VCaP (cell line): Measurements from ENCODE around the gene GPD2.

Experiments
- H3K27ac ChIP-seq: fragments of 450-650 bp; 2 replicates; pipeline ENCODE4 v1.5.1; 2017
- TF ChIP-seq, protein P1 (sequence below): fragments of 450-650 bp; conservative IDR thresholded peaks from 2 replicates; pipeline ENCODE4 v1.5.1; 2017; ENCODE audit warnings: mild to moderate bottlenecking, moderate library complexity

GPD2 gene

DNA sequence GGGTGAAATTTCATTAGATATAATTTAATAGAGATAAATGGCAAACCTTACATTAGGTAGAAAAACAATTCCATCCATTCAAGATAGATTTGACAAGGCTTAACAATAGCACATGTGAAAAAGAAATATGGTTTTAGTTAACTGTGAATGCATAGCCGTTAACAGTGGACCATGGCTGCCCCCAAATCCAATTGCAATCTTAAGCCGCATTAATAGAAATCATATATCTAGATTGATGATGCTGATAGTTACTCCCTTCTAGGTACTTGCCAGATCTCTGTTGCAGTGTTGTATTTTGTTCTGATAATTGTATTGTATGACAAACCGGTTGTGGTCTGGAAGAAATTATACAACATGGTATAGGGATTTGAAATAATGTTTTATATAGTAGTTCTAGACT is 139.8 kb downstream of the GPD2 start:
- TF ChIP-seq, protein P1, sequence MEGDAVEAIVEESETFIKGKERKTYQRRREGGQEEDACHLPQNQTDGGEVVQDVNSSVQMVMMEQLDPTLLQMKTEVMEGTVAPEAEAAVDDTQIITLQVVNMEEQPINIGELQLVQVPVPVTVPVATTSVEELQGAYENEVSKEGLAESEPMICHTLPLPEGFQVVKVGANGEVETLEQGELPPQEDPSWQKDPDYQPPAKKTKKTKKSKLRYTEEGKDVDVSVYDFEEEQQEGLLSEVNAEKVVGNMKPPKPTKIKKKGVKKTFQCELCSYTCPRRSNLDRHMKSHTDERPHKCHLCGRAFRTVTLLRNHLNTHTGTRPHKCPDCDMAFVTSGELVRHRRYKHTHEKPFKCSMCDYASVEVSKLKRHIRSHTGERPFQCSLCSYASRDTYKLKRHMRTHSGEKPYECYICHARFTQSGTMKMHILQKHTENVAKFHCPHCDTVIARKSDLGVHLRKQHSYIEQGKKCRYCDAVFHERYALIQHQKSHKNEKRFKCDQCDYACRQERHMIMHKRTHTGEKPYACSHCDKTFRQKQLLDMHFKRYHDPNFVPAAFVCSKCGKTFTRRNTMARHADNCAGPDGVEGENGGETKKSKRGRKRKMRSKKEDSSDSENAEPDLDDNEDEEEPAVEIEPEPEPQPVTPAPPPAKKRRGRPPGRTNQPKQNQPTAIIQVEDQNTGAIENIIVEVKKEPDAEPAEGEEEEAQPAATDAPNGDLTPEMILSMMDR = no peak
- no peak overlapping the region for H3K27ac ChIP-seq

DNA sequence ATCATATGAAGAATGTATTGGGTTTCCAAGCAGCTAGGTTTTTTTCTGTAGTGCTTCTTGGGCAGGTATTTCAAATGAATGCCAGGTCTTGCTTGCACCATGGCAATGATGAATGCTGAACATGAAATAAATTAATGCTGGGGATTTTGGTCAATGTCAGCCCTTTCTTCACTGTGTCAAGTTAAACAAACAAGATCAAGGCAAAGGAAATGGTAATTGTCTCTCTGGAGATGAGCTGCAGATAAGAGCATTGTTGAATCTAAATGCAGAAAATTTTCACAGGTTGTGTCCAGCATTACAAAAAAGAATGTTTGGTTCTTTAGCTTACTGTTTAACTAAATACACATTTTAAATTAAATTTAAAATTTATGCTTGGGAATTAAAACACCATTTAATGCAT is 144.3 kb downstream of the GPD2 start:
- H3K27ac ChIP-seq = no peak overlapping the region
- TF ChIP-seq, protein P1 = no peak

DNA sequence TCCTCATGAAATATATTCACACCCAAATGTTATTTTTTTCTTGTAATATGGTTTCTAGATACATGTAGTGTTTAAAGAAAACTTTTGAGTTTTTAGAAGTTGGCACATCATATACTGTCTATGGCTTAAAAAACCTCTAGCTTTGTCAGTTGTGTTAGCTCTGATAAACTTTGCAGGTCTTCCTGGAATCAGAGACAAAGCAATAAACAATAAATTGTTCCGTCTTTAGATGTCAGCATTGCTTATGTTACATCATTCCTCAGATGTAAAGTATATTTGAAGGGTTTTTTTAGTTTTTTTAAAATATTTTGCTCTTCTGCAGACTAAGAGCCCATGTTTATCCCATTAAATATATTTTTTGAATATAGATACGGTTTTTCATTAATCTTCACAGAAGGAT is 145.1 kb downstream of the GPD2 start:
- TF ChIP-seq, protein P1 = no peak
- H3K27ac ChIP-seq = no peak overlapping the region

DNA sequence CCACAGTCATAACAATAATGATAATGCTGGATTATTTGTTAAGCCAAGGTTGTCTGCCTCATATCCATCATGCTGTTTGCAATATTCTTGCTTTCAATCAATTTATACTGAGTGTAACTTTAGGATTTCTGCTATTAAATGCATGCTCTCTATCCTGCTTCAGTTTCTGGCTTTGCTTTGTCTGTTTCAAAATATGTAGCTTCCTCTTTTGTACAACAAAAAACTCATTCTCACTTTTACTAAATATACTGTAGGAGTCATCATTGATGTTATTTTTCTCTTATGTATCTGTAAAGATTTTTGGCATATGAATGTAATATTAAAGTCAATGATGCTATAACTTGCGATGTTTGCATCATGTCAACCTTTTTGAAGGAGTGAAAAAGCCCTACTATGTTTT is 149.3 kb downstream of the GPD2 start:
- no peak overlapping the region for H3K27ac ChIP-seq
- TF ChIP-seq, protein P1 = no peak

DNA sequence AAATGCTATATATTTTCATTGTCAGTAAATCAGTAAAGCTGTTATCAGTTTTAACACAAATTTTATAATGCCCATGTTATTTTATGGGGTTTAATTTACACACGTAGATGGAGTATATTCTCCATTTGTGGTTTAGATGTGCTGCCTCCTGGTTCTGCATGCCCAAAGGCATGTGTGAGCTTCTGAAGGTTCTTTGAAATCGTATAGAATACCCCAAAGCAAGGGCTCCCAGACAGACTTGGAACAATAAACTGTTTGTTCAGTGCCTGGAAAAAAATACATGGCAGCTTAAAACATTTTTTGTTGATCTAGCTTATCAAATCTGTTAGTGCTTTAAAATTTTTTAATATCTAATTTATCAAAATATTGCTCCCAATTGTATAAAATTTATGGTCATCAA is 150.4 kb downstream of the GPD2 start:
- TF ChIP-seq, protein P1 = no peak
- peak overlapping the region; percentile 8; the same call in 1 of the 2 replicates for H3K27ac ChIP-seq

DNA sequence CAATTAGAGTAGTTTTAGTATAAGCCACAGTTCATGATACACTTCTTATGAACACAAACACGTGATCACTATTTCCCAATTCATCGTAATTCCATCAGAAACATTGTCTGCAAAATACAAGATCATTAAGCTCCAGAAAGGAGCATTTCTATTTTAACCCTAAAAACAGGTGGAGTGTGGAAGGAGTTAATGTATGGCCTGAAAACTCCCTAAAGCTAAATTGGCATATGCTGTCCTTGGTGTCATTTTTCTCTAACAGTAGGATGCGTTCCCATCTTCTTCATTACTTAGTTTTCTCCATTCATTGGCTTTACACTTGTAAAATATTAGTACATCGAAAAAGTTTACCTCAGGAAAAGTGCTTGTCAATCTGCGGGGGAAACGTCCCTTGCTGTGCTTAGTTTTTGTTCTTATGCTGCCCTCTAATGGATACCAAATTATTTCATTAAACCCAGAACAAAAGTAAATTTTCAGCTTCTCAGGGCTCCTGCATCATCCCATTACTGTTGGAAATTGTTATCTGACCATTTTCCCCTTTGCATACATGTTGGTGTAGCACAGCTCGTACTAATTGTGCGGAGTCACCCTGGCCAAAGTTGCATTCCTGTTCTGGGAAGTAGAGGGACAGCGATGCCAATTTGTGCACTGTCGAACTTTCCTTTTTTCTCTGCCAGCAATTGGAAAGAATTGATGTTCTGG is 153.4 kb downstream of the GPD2 start:
- TF ChIP-seq, protein P1 = peak; percentile 79
- no peak overlapping the region for H3K27ac ChIP-seq

DNA sequence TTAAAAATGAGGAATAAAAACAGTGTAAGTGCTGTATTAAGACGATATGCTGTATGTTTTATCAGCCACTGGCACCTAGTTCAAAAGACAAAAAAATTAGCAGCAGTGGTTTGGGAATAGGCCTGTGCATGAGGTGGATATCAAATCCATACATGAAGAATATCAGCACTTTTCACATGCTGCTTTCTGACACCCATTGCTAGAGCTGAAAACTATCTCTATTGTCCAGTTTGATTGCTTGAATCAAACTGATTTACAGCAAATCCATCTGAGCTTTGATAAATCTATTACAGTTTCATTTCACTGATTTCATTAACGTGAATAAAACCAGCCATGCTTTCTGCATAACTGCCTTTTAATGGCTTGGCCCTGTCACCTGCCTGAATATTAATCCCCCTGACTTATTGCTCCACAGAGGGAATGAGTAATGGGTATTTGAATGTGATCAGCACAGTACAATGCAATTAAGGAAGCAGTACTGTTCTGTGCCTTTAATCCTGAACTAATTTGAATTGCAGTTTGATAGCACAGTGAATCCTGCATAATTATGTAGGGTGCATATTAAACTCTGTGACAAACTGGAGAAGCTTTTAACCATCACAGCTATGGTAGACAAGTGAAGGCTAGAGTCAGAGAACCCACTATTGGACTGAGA is 154.0 kb downstream of the GPD2 start:
- TF ChIP-seq, protein P1 = no peak
- no peak overlapping the region for H3K27ac ChIP-seq
